GM18498 (cell line): ENCODE data around the gene FLYWCH2.

Experiments
- ATAC-seq: cut with Tn5 transposase; IDR thresholded peaks from one replicate; pipeline ENCODE4 v1.9.1; 2021; ENCODE audit warnings: mild to moderate bottlenecking, moderate library complexity; ENCODE audit not compliant: unreplicated experiment

FLYWCH2 gene, protein sequence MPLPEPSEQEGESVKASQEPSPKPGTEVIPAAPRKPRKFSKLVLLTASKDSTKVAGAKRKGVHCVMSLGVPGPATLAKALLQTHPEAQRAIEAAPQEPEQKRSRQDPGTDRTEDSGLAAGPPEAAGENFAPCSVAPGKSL

DNA sequence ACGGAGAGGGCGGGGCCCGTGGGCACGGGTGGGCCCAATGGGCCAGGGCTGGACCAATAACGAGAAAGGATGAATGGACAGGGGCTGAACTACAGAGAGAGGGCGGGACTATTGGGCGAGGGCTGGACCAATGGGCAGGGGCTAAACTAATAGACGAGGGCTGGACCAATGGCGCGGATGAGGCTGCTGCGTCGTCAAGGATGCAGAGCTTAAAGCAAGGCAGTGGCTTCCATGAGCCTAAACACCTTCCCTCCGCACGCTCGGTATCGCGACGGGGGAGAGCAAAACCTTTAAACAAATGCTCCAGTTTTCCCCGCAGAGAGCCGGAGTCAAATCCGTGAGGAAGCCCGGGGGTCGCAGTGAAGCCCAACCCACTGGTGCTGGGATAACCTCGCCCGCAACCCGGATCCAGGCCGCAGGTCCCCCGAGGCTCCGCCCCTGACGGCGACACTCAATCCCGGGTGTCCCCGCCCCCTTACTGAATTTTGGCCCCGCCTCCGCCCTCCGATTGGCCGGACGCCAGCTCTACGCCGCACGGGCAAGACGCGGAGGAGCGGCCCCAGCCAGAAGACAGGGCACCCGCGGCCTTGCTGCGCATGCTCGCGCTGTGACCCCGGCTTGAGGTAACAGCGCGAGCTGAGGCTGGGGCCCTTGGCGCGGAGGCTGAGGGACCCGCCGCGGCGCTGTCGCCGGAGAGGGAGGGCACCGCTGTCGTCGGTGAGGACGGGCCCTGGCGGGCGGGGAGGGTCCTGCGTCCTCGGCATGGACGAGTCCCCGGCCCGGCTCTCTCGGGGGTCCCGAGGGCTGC, at the start of gene FLYWCH2:
Gene FLYWCH2, plus strand, starts transcription at position 566 of the 808 bp plus-strand sequence. CDS start 13,235 bp downstream, outside the sequence.
- ATAC-seq: peak; percentile 91

DNA sequence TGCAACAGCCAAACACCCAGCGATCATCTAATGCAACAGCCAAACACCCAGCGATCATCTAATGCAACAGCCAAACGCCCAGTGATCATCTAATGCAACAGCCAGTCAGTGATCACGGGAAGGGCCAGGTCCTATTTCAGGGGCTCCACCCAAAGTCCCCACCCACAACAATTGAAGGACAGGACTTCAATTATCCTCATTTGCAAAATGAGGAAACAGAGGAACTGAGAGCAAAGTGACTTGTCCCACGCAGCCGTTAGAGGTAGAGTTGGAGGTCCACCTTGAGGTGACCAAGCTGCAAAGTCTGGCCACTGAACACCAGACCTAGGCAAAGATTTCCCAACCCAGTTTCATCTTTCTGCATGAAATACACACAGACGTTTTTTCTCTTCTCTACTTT, 49.2 kb upstream of the FLYWCH2 start:
- no peak for ATAC-seq

DNA sequence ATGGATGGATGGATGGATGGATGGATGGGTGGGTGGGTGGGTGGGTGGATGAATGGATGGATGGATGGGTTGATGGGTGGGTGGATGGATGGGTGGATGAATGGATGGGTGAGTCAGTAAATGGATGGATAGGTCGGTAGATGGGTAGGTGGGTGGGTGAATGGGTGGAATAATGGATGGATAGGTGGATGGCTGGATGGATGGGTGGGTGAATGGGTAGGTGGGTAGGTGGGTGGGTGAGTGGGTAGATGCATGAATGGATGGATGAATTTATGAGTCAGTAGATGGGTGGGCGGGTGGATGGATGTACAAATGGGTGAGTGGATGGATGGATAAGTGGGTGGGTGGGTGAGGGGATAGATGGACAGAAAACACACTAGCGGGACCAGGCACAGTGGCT, 48.0 kb upstream of the FLYWCH2 start:
- ATAC-seq: no peak

DNA sequence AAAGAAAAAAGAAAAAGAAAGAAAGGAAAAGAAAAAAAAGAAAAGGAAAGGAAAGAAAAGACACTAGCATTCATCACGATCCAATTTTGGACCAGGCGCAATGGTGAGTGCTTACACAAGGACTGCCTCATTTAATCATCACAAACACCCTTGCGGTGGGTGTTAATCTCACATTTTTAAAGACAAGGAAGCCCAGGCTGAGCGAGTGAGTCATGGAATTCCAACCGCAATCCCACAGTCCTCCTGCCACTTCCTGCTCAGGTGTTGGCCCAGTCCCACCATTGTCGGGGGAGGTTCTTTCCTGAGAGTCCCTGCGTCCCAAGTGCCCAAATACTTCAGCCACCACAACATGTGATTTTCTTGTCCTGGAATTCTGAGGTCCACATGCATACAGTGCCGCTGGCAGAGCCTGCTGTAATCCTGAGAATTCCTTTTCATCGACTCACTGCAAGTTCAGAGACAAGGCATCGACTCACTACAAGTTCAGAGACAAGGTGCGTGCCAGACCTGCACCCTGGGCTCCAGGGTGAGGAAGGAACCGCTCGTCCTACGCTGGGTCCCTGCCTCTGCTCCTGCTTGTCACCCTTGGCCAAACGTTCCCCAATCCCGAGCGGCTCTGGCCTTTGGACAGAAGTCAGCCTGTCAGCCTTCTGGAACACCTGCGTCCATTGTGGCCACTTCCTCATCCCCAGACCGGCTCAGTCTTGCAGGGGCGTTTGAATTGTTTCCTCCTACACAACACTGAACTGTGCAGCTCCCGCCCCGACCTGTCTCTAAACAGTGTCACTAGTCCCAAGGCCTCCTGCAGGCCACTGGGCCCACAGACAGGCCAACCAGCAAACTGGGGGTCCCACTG, 47.1 kb upstream of the FLYWCH2 start:
- no peak for ATAC-seq

DNA sequence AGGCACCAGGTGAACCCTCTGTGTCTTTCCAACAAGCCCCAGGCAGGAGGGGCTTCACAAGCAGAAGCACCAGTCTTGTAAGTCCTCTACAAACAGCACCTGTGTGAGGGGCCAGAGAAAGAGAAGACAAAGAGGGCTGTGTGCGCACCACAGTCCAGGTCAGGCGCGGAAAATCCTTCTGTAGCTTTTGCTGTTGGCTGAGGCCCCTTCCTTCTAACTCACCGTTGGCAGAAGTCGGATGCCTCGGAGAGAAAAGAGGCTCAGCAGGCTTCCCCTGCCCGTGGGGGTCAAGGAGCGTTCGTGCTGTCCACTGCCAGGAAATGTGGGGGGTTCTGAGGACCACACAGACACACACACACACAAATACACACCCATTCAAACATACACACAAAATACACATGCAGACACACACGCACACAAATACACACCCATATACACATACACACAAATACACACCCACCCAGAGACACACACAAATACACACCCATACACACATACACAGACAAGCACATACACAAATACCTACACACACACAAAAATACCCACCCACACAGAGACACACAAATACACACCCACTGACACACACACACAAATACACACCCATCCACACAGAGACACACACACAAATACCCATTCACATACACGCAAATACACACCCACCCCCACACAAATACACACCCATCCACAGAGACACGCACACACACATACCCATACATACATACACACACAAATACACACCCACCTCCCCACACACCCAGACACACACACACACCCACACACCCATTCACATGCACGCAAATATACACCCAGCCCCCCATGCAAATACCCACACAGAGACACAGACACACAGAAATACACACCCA, 46.1 kb upstream of the FLYWCH2 start:
- ATAC-seq: no peak

DNA sequence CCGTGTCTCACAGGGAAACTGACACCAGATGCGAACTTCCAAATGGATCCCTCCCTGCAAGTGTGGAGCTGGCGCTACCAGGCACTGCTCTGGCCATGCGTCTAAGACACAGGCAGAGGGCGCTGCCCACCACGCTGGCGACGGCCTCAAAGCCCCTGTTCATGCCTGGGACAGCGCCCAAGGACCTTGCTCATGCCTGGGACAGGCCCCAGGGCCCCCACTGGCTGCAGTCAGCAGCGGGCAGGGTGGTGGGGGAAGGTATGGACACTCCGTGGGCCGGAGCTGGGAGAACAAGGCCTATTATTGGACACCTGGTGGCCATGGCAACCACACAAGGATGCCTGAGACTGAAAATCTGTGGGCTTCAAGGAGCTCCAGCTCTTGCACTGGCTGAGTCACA, 44.1 kb upstream of the FLYWCH2 start:
- no peak for ATAC-seq

DNA sequence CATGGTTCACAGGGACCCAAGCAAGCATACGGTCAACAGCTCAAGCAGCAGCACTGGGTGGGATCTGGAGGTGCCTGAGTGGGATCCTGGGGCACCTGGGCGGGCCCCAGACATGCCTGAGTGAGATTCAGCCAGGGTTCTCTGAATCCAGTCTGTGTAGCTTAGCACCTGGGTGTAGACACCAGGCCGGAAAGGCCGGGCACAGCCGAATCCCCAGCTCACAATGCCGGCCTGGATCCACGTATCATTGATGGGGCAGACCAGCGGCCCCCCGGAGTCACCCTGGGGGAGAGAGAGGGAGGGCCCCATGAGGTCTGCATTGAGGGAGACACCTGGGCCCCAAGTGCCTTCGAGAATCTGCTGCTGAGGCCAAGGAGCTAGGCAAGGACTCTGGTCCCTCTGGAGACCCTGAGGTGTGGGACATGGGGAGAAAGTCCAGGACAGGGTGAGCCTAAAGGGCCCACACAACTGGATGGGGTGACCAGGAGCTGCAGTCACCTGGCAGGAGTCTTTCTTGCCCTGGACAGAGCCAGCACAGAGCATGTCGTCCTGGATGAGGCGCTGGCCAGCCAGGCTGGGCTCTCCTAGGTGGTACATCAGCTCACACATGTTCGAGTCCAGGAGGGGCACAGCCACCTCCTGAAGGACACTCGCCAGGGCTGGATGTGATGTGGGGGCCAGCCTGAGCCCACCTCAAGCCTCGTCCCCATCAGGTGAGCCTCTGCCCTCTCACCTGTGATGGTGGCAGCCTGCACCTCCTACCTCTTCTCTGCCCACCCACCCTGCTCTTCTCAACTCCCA, 43.2 kb upstream of the FLYWCH2 start:
- no peak for ATAC-seq

DNA sequence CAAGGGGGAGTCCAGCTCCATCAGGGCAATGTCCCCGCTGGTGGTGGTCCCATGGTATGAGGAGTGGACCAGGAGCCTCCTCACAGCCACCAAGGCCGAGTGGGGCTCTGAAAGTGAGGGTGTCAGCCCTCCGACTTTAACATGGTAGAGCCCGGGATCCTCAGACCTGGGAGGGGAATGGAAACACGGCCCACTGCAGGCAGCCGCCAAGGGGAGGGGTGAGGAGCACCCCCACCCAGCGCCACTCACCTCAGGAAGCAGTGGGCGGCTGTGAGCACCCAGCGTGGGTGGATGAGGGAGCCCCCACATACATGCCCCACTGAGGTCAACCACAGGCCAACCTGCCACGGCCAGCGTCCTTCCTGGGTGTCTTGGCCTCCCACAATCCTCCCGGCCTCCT, 42.1 kb upstream of the FLYWCH2 start:
- ATAC-seq: no peak

DNA sequence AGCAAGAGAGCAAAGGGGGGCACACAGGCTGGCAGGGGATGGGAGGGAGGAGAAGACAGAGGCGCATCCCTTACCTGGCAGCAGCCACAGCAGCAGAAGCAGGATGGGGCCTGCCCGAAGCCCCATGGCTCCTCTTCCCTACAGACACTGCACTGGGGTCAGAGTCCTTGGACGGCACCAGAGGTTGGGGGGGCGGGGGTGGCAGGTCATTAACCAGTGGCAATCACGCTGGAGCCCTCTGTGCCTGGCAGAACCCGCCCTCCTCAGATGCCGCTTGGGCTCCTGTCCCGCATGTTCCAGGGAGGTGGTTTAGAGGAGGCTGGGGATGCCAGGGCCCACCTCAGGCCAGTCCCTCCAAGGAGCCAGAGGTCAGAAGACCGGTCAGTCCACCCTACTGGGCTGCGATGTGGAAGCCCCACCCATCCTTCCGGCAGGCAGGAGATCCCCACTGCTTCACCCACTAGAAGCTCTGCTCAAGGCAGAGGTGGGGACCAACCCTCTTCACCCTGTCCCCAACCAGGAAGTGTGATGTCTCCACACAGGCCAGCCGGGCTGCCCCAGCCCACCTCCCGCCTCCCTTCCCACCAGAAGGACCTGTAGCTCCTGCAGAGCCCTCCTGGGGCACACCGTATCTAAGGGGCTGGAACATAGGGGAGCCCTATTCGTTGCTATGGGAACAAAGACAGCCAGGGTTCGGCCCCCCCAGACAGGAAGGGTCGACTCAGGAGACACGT, 41.2 kb upstream of the FLYWCH2 start:
- no peak for ATAC-seq

DNA sequence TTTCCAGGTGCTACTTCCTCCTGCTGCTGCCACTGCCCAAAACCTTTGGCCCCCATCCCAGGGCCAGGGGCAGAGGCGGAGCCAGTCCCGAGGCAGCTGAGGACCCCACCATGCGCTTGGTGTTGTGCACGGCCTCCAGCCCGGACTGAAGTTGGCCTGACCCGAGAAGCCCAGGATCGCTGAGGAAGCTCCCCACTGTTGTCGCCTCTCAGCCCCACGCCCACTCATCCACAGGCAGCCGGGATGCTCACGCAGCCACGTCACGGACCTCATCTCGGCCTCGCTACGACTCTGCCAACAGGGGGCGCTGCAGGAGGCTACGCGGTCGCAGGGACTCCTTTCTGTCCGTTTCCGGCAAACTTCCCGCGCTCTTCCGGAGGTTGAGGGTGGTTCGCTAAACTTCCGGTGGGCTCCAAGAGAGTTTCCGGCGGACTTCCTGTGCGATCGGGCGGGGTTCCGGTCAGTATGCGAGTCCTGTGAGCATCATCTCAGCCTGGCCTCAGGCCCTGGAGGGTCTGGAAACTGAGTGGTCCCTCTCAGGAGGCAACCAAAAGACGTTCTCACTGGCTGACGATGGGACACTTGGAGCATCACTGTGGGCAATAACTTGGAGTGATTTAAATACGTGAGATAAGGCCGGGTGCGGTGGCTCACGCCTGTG, 40.5 kb upstream of the FLYWCH2 start:
- no peak for ATAC-seq

DNA sequence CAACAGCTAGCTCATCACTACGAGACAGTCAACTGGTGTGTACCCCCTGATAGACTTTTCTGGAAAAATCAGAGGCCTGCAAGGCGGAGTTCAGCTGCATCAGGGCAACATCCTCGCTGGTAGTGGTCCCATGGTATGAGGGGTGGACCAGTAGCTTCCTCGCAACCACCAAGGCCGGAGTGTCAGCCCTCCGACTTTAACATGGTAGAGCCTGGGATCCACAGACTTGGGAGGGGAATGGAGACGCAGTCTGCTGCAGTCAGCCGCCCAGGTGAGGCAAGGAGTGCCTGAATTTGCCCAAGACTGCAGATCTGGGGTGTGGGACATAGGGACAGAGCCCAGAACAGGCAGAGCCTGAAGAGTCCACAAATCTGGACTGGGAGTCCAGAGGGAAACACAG, 39.5 kb upstream of the FLYWCH2 start:
- ATAC-seq: no peak

DNA sequence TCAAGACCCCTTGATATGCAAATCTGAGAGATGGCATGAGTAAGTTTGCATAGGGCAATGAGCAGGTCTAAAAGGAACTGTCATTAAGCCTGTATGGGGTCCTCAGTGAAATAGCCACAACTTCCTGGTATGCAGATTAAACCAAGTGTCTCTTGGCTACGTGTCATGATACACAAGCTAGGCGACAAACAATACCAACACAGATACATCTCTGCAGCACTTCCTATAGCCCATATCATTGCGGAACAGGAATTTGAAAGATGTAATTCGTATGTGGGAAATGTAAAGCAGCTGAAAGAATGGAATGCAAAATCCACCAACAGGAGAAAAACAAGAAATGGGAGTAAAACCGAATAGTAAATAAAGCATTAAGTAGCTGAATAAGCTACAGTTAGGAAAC, 37.9 kb upstream of the FLYWCH2 start:
- no peak for ATAC-seq

DNA sequence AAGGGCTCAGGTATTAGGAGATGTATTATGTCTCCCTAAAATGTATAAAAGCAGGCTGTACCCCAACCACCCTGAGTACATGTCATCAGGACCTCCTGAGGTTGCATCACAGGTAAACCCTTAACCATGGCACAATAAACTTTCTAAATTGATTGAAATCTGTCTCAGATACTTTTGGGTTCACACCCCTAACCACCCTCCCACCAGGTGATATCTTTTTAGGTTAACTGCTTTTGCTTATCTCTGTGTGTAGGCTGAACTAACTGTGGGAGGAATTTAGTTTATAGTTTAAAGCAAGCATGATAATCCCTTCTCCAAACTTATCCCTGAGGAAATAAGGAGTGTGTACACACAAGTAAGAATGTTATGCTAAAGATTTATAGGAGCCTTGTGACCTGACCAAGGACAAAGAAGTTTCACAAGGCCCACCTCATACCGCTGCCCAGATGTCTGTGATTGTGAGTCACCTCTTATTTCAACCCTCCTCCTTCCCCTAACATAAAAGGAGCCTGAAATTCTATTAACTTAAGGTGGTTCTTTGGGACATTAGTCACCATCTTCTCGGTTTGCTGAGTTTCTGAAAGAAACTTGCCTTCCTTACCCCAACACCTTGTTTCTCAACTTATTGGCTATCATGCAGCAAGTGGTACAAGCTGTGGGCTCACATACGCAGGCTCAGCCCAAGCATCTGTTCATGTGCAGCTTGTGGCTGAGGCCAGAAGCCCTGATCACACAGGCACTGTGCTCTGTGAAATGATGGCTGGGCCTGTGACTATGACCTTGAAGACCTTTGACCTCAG, 36.3 kb upstream of the FLYWCH2 start:
- ATAC-seq: no peak

DNA sequence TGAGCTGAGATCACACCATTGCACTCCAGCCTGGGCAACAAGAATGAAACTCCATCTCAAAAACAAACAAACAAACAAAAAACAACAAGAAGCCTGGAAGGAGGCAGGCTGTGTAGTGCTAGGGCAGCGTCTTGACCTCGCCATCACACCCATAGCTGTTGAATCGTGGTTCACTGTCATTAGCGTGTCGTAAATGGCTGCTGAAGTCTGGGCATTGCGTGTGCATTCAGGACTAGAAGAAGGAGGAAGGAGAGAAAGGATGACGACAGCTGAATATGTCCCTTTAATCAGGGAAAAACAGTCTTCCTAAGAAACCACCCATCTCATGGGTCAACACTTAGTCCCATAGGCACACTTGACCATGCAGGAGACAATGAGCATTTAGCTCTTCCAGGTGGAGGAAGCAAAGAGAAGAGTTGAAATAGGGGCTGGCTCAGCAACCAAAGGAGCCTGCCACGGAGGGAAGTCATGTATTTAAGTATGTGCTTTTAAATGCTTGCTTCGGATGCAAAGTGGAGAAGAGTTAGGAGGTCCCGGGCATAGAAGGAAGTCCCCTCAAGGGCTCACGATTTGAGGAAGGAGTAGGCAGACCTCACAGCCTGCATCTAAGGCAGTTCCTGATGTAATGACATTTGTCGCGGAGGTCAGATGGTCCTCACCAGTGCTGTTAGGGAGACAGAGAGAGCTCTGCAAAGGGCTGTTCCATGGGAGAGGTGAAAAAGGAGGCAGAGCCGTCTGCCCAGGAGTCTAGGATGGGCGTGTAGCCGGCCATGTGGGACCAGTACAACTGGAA, 33.9 kb upstream of the FLYWCH2 start:
- ATAC-seq: no peak

DNA sequence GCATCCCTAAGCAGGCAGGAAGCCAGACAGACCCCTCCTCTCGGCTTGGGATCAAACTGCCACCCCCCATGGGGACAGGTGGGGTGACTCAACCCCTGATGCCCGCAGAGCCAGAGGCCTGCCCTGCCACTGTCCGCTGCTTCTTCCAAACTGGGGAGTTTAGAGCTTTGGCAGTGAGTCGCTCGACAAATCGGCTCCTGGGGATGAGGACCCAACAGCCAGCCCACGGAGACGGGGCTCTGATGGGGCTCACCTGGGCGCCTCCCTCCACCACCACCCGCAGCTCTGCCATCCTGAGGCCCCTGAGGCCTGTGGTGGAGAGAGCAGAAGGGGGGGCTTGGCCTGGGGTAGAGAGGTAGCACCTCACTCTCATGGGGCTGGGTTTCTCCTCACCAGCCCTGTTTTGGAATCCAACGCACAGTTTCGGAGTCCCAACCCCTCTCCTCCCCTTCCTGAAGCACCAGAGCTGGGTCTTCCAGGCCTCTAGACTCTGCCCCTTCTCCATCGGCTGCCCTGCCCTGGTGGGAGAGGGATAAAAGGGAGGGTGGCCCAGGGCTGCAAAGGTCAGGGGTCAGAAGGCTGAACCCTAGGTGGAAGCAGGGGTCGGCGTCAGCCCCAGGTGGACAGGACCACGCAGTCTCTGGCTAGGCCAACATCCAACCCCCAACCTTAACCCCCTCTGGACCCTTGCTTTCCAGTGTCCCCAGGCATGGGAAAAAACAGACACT, 30.8 kb upstream of the FLYWCH2 start:
- no peak for ATAC-seq

DNA sequence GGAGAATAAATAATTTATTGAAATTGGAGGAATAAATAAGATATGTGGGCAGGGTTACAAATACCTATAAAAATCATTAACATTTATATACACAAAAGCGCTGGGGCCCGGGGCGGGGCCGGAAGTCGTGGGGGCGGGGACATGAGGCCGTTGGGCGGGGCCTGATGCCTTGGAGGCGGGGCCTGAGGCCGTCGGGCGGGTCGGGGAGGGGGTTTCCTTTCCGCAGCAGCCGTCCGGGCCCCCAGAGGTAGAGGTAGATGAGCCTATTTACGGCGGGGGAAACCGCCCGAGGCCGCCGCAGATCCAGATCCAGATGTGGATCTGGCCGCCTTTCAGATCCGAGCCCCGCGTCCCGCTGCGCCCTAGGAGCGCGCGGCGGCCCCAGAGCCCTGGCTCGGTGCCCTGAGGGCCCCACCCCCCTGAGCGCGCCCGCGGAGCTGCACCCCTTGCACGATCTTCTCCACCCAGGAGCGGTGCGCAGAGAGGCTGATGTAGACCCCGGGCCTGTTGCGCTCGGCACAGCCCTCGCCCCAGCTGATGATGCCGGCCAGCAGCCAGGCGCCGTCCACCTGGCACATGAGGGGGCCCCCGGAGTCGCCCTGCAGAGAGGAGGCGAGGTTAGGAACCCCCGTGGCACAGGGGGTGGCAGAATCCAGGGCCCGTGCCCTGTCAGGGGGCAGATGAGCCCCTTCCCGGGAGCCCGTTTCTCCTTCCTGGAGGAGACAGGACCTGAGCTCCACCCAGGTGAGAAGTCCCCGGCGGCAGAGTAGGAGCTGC, 30.1 kb upstream of the FLYWCH2 start:
- no peak for ATAC-seq
